A549 (cell line): Measurements from ENCODE around the gene CXCR5. TPM values are rescaled to one million over a fixed set of nuclear protein-coding genes. Genes with fewer than 3 reads are reported as not detected.
A peak's percentile ranks its signal among the peaks of the same experiment; 100 is the strongest.

Experiments used
- ATAC-seq, 2 experiments: fragments of 200-7000 bp in 1 of 2; fragments of >200 bp in 1 of 2; cut with Nextera tagmentation in 1 of 2; cut with Tn5 transposase in 1 of 2; 3 replicates each; pipeline versions ENCODE4 v1.8.0 to v1.9.1; 2018 to 2020; ENCODE audit warnings: mild to moderate bottlenecking in 1 of 2, moderate library complexity in 1 of 2
- CTCF ChIA-PET: fragments of 300-600 bp; sonication (Branson Sonifier 250); formaldehyde crosslinking; extraction: SDS; loops from one replicate; lab custom pipeline; 2021; ENCODE audit warnings: antibody characterized with exemption, inconsistent platforms; lab: Yijun Ruan, JAX
- POLR2A ChIA-PET: fragments of 350-600 bp; formaldehyde crosslinking; extraction: SDS; loops from one replicate; lab custom pipeline; 2021; ENCODE audit warnings: antibody characterized with exemption, inconsistent platforms; lab: Yijun Ruan, JAX
- DNase-seq, 2 experiments: peaks; one replicate each; pipeline versions ENCODE4 v3.0.0 to v3.0.0-alpha.2; 2011 to 2016; ENCODE audit warnings: low read depth in 1 of 2, low spot score in 1 of 2
- FAIRE-seq: peaks from 2 replicates; lab custom pipeline; 2011; peaks lifted over from hg19 to GRCh38; lab: Jason Lieb, UNC
- H3K27ac ChIP-seq, 2 experiments: fragments of >200 bp; sonication (Bioruptor Twin); formaldehyde crosslinking; 3 replicates each; pipeline ENCODE4 v1.5.1; 2016 to 2017
- H3K4me1 ChIP-seq: fragments of >200 bp; sonication (Bioruptor Twin); formaldehyde crosslinking; 3 replicates; pipeline ENCODE4 v1.6.1; 2016
- H3K4me2 ChIP-seq: fragments of >200 bp; sonication (Bioruptor Twin); formaldehyde crosslinking; 3 replicates; pipeline ENCODE4 v1.6.1; 2016
- H3K4me3 ChIP-seq: fragments of >200 bp; sonication (Bioruptor Twin); formaldehyde crosslinking; 3 replicates; pipeline ENCODE4 v1.5.1; 2016
- H3K9me3 ChIP-seq: fragments of >200 bp; sonication (Bioruptor Twin); formaldehyde crosslinking; 3 replicates; pipeline ENCODE4 v1.6.1; 2016
- BCL3 ChIP-seq: fragments of >200 bp; sonication (Bioruptor Twin); formaldehyde crosslinking; IDR thresholded peaks from 3 replicates; pipeline ENCODE4 v1.6.1; 2016
- CBX2 ChIP-seq: fragments of 200-600 bp; sonication (generic); IDR thresholded peaks from 2 replicates; pipeline ENCODE4 v1.6.1; 2016; ENCODE audit warnings: low read depth, mild to moderate bottlenecking, borderline replicate concordance
- CBX8 ChIP-seq: fragments of 200-600 bp; sonication (generic); IDR thresholded peaks from 2 replicates; pipeline ENCODE4 v1.6.1; 2016
- CTCF ChIP-seq: fragments of >200 bp; sonication (Bioruptor Twin); formaldehyde crosslinking; IDR thresholded peaks from 3 replicates; pipeline ENCODE4 v1.5.1; 2016
- HEYL ChIP-seq: fragments of 250-450 bp; sonication (Bioruptor Pico); IDR thresholded peaks from 2 replicates; pipeline ENCODE4 v1.8.0; 2021; ENCODE audit warnings: mild to moderate bottlenecking, moderate library complexity
- HOXB13 ChIP-seq: fragments of 250-450 bp; sonication (Bioruptor Pico); IDR thresholded peaks from 2 replicates; pipeline ENCODE4 v1.5.0; 2020; ENCODE audit warnings: low read depth, mild to moderate bottlenecking, moderate library complexity
- JUN ChIP-seq, 2 experiments: fragments of >200 bp; sonication (Bioruptor Twin); formaldehyde crosslinking; IDR thresholded peaks; 2 replicates in 1 of 2; 3 replicates in 1 of 2; pipeline ENCODE4 v1.6.1; 2016 to 2017
- JUNB ChIP-seq: fragments of >200 bp; sonication (Bioruptor Twin); formaldehyde crosslinking; IDR thresholded peaks from 2 replicates; pipeline ENCODE4 v1.6.1; 2016
- MAFK ChIP-seq: fragments of 450-650 bp; IDR thresholded peaks from 2 replicates; pipeline ENCODE4 v1.6.1; 2014; ENCODE audit not compliant: partially characterized antibody
- MYC ChIP-seq: IDR thresholded peaks from 2 replicates; pipeline ENCODE4 v1.6.1; 2012; ENCODE audit warnings: mild to moderate bottlenecking, inconsistent platforms, low read length, improper control_type of control experiment, borderline replicate concordance
- NFE2L2 ChIP-seq: fragments of 150-350 bp; conservative IDR thresholded peaks from 2 replicates; pipeline ENCODE4 v1.6.1; 2014; ENCODE audit warnings: low read length
- RAD21 ChIP-seq, 2 experiments: fragments of >200 bp in 1 of 2; sonication (Bioruptor Twin) in 1 of 2; formaldehyde crosslinking in 1 of 2; IDR thresholded peaks in 1 of 2; conservative IDR thresholded peaks in 1 of 2; 2 replicates in 1 of 2; 3 replicates in 1 of 2; pipeline ENCODE4 v1.6.1; 2012 to 2018; ENCODE audit warnings: inconsistent platforms in 1 of 2
- RCOR1 ChIP-seq: fragments of 150-350 bp; IDR thresholded peaks from 2 replicates; pipeline ENCODE4 v1.6.1; 2014; ENCODE audit warnings: antibody characterized with exemption, low read length, low read depth
- SMC3 ChIP-seq: fragments of >200 bp; sonication (Bioruptor Twin); formaldehyde crosslinking; IDR thresholded peaks from 3 replicates; pipeline ENCODE4 v1.6.1; 2018; ENCODE audit warnings: inconsistent platforms
- SREBF2 ChIP-seq: fragments of 450-650 bp; IDR thresholded peaks from 2 replicates; pipeline ENCODE4 v1.6.1; 2014; ENCODE audit warnings: mild to moderate bottlenecking, moderate library complexity
- TP53 ChIP-seq: fragments of 250-450 bp; sonication (Bioruptor Pico); IDR thresholded peaks from 2 replicates; pipeline ENCODE4 v1.5.0; 2021; ENCODE audit warnings: mild to moderate bottlenecking, moderate library complexity
- ZSCAN20 ChIP-seq: fragments of 250-450 bp; sonication (Bioruptor Pico); IDR thresholded peaks from 2 replicates; pipeline ENCODE4 v1.8.0; 2022; ENCODE audit warnings: mild to moderate bottlenecking, moderate library complexity
- WGBS: methylation state at CpG from one replicate; pipeline ENCODE4 v1.1.6; 2017; ENCODE audit errors: missing lambda C conversion rate; 5-methylcytosine and 5-hydroxymethylcytosine counted together
- polyA plus RNA-seq, 4 experiments: library from polyadenylated mRNA; depleted of rRNA in 3 of 4; stranded (reverse); fragments of >200 nt; fragmentation: RNase III in 1 of 4; extraction: RNeasy Plus Mini Kit Qiagen cat#74134 plus additional on column Dnase treatment in 1 of 4; gene quantifications; 2 replicates in 3 of 4; 3 replicates in 1 of 4; pipeline ENCODE4 v1.2.3, GENCODE V29; 2011 to 2017

Gene CXCR5
- polyA plus RNA-seq, 2 of the 4 experiments (the other 2 are of a cell fraction) = 0.04 TPM; not detected in 1

GRCh38 chr11:118907051-118908042 lies 23.7 kb downstream of the CXCR5 start:
- ChIA-PET POLR2A (interaction anchor here (1.0 to 5.7 kb wide), 2 partner anchors 9 to 19 kb away, joined by 3 to 53 read pairs; partner anchors contain the start of gene BCL9L), CTCF (interaction anchor here (0.7 to 2.3 kb wide), 18 partner anchors 9 to 217 kb away, joined by 3 to 9 read pairs (median 3); partner anchors contain the start of genes CXCR5, DDX6 and UPK2)
- WGBS = 9% methylated on average over 18 of the region's 24 CpGs
- FAIRE-seq (peak; percentile 13), DNase-seq (peak; percentile 47 to 82), ATAC-seq (peak; percentile 22 to 46; a peak in 5 of 6 replicates)
- peak overlapping the region; percentile 98 to 100 for H3K27ac ChIP-seq
- TF ChIP-seq CTCF (peak; percentile 72), BCL3 (no peak), RCOR1 (no peak), SMC3 (peak; percentile 84), JUN (IDR thresholded peaks at IDR 0.05) (peak in 1 of 2 experiments; percentile 51; a peak in 2 of 5 replicates), RAD21 (conservative IDR thresholded peaks at IDR 0.05 in 1 of 2, IDR thresholded peaks at IDR 0.05 in 1 of 2) (peak; percentile 90 to 92), MYC (no peak)
- peak overlapping the region; percentile 52; the same call in 2 of the 3 replicates for H3K4me3 ChIP-seq
- H3K4me1 ChIP-seq = peaks cover 60% of the 10 kb centered on the region
- H3K9me3 ChIP-seq = no peaks in the 10 kb centered on the region
- H3K4me2 ChIP-seq = peak overlapping the region; percentile 100

GRCh38 chr11:118908264-118908663 lies 24.6 kb downstream of the CXCR5 start:
- WGBS = 94% methylated on average over 6 of the region's 13 CpGs
- CTCF ChIA-PET = interaction anchor here (0.7 to 2.3 kb wide), 9 partner anchors 9 to 218 kb away, joined by 3 to 9 read pairs (median 3); partner anchors contain the start of gene DDX6
- Histone ChIP-seq H3K4me3 (peak overlapping the region; percentile 52; the same call in 2 of the 3 replicates), H3K4me1 (peaks cover 69% of the 10 kb centered on the region), H3K9me3 (no peaks in the 10 kb centered on the region), H3K4me2 (peak overlapping the region; percentile 100), H3K27ac (peak overlapping the region; percentile 98 to 100)
- DNase-seq (no peak), FAIRE-seq (no peak), ATAC-seq (no peak)
- TF ChIP-seq CBX2 (no peak), MAFK (no peak), SMC3 (no peak), HEYL (CRISPR knock-in tag) (no peak), SREBF2 (no peak), ZSCAN20 (CRISPR knock-in tag) (no peak), NFE2L2 (no peak), RAD21 (conservative IDR thresholded peaks at IDR 0.05 in 1 of 2, IDR thresholded peaks at IDR 0.05 in 1 of 2) (no peak), JUNB (no peak), BCL3 (no peak), TP53 (CRISPR knock-in tag) (no peak), CBX8 (no peak), HOXB13 (CRISPR knock-in tag) (no peak), CTCF (no peak)
- POLR2A ChIA-PET = interaction anchor here (0.5 to 5.7 kb wide), 4 partner anchors 8 to 22 kb away, joined by 3 to 53 read pairs (median 5); partner anchors contain the start of gene BCL9L
